HT-29 (cell line): Measurements from ENCODE around the gene DIPK1C. TPM values are rescaled to one million over a fixed set of nuclear protein-coding genes. Genes with fewer than 3 reads are reported as not detected.

ENCODE experiments used
- DNase-seq: peaks from one replicate; pipeline ENCODE4 v3.0.0-alpha.2; 2015; ENCODE audit warnings: low spot score
- total RNA-seq: library from RNA; depleted of rRNA; stranded (reverse); fragments of >200 nt; shearing (Covaris generic); gene quantifications from 2 replicates; pipeline ENCODE4 v1.2.3, GENCODE V29; 2014; rRNA removed

Gene DIPK1C
- total RNA-seq, 1 experiment from 2014 or later, result not detected

DNA sequence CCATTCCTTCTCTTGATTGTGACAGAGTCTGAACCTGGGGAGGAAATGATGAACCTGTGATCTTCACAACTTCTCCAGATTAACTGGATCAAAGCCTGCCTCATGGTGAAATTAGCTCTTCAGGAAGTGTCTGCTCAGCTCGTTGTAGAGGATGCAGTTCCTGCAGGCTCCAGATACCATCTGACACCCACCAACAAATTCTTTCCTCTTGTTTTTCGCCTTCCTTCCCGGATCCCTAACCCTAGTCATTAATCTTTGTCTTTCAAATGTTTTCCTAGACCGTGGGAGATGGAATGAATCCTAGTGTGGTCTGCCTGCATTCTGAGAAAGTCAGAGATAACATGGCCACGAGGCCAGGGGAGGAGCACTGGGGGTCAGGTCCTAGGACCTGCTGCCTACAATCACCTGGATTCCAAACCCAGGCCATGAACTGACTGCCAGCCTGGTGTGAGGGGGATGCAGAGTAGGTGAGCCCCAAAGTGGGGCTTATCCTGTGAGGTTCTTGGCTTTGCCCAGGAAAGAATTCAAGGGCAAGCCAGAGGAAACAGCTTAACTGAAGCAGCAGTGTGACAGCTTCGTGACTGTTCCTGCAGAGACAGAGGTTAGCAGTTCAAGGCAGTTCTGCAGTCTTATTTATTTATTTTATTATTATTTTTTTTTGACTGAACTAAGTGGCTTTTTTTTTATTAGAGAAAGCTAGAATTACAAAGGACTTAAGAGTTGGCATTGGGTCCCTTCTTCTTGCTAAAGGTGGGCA lies 67.8 kb downstream of the DIPK1C start:
- DNase-seq, result no peak

DNA sequence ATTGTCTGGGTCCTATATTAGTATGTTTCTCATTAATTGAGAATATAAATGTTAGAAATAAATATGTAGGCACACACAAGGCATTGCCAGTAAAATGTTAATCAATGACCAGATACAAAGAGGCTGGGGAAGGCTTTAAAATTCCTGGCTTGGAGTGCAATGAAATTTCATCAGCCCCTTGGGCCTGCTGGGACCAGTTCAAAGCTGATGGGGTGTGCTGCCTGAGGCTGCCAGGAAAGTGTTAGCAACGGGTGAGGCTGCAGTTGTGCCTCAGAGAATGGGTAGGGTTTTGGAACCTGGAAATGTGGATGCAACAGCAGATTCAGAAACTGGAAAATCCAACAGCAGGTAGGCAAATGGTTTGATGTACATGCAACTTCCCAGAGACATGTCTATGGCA lies 68.9 kb downstream of the DIPK1C start:
- no peak for DNase-seq

DNA sequence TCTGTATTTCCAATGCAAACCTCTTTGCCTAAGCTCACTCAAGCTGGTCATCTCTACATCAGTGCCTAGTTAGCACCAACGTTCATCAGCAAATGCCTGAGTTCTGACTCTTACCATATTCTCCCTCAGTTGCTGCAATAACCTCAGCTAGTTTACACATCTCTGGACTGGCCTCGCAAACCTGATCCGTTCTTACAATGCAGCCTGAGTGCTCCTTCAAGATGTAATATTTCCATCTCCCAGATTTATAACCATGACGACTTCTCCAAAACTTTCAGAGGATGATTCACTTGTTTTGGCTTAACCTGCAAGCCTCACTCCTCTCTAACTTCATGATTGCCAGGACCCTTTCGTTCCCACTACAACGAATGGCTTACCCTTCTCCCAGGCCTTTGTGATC lies 69.7 kb downstream of the DIPK1C start:
- no peak for DNase-seq

Other genes starting within 250 kb of the DIPK1C start
- 130 and 133 TPM in 2 replicates for gene CYB5A, start 165.3 kb downstream of the DIPK1C start, total RNA-seq
- gene C18orf63, start 141.5 kb downstream of the DIPK1C start, total RNA-seq, result not detected in 2 replicates
- 50.5 and 57.7 TPM in 2 replicates for gene CNDP2, start 39.1 kb upstream of the DIPK1C start, total RNA-seq
- gene CNDP1, start 77.2 kb upstream of the DIPK1C start, total RNA-seq, result not detected in 2 replicates
- 8.4 and 10.1 TPM in 2 replicates for gene ZNF407, start 140.6 kb upstream of the DIPK1C start, total RNA-seq